ENCODE measurements around the gene ITGA11.

ITGA11 gene

DNA sequence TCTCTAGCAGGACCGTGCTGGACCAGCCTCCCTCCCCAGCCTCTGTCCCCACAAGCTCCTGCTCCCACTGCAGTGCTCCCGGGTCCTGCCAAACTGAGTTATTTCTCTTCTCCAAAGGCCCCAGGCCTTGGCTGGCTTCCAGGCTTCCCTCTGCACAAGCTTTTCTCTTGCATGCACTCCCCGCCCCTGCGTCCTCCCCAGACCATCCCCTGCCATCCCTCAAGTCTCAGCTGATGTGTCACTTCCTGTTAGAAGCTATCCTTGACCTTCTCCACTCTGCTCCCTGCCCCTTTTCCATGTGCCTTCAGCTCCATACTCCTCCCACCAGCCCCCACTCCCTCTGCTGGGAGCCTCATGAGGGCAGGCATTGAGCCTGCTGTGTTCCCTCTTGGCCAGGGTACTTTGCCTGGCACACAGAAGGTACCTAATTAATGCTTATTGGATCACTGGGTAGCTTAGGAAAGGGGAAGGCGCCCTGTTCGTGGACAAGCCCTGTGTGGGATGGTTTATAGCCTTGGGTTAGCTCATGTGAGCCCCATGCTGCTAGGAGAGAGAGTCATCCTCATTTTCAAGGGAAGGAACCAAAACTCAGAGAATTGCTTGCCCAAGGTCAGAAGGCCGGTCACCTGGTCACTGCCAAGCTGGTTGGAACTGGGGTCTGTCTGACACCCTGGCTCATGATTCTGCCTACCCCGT is 98.0 kb downstream of the ITGA11 start:
- DNase-seq, result no peak

DNA sequence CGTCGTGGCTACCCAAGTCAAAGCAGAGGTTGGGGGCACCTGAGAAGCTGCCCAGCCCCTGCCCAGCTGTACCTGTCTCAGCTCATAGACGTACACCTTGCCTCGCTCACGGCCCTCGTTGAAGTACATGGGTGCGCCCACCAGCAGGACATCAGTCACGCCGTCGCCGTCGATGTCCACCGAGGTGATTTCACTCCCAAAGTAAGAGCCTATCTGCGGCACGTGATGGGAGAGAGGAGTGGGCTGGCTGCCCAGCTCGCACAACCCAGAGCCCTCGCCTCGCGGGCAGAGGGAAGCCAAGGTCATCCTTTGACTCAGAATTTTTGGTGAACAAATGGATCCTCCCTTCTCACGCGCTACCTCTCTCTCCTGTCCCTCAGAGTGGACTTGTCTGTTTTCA is 99.7 kb downstream of the ITGA11 start:
- DNase-seq, result no peak

DNA sequence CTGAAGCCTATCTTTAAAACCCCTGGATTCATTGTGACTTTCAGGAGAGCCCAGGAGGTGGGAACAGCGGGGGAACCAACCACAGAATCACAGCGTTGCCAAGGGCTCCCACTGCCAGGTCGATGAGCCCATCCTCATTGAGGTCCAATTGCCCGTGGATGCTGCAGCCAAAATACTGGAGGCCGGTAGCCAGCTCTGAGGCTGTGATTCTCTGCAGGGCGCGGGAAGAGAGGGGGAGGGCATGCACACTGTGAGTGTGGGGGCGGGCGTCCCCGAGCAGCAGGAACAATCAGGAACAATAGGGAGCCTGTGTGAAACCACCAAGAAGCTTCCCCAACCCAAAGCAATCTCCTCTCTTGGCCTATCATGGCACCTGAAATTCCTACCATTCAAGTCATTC is 101.1 kb downstream of the ITGA11 start:
- DNase-seq, result peak in 36 of 58 donors; percentile 3 to 56 (median 30)

DNA sequence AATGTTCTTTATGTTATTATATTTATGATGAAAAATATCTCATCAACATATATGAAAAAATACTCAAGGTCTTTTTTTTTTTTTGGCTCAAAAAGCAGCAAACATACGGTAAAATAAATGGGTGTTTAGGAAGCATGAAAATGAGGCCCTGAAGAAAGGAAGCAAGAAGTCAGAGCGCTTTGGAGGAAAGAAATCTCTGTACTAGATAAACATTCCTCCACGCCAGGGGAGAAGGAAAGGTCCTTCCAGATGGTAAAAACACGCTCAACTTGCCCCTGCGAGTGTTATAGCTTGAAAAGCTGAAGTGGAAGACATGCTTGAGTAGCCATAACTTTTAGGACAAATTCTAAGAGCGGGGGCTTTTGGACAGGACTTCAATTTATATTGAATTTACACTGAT is 101.5 kb downstream of the ITGA11 start:
- DNase-seq, result no peak

DNA sequence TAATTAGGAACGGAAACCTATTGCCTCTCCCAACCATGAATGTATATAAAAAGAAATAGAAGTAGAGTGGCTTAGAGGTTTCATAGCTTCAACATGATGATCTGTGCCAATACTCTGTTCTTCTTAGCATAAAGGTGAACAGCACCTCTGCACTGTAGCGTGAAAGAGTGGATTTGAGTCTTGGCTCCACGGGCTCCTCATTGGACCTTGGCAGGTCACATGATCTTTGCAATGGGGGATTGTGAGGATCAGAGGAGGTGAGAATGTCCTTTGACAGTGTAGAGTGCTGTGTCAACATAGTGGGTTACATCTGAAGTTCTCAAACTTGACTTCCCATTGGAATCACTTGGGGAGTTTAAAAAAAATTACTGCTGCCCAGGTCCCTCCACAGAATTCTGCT is 103.0 kb downstream of the ITGA11 start:
- DNase-seq, result no peak

DNA sequence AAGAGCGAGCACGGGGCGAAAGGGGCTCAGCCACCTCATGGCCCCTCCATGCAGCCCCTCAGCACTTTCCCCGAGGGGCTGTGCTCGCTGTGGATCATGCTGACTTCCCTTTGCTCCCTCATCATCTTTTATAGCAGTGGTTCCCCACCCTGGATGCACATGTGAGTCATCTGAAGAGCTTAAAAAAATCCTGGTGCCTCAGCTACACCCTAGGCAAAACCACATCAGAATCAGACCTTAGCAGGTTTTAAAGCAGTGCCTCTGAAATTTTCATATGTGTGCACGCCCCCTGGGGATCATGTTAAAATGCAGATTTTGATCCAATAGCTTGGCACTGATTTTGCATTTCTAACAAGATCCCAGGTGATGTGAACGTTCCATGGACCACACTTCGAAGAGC is 103.5 kb downstream of the ITGA11 start:
- no peak for DNase-seq

DNA sequence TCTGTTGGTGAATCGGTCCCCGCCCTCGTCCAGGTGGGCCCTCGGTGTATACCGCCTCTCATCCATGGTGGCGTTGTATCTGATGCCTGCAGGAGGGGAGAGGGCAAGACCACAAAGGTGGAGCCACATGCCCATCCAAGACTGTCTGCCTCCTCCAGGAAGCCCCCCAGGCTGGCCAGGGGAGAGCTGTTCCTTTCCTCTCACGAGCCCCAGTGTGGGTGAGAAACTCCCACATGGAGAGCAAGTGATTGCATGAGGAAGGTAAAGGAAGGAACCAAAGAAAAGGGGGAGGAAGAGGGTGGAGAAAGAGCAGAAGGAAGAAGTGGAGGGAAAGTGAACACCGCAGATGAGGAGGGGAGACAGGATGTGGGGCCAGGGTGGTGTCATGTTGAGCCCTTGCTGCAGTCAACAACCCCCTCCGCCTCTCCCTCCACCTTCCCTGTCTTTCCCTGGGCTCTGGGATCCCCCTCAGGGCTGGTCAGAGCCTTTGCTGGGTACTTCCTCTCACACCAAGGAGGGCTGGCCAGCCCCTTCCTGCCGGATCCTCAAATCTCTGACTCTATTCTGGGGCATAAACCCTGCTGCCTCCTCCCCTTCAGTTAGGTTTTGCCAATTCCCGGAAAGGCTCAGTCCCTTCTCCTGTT is 105.1 kb downstream of the ITGA11 start:
- DNase-seq, result no peak

DNA sequence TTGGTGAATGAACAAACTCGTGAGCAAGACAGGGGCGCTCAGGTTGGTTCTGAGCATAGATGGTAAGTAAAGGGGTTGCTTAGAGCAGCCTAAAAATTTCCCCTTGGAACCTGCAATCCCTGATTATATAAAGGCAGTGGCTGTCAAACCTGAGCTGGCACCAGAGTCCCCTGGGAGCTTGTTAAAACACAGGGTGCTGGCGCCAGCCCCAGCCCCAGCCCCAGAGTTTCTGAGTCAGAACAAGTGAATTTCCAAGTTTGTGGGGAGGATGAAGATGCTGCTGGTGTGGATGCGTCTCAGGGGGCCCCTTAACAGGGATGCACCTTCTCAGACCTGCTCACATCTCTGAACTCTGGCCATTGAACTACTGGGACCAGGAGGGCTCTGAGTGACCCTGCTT is 106.2 kb downstream of the ITGA11 start:
- DNase-seq, result no peak

DNA sequence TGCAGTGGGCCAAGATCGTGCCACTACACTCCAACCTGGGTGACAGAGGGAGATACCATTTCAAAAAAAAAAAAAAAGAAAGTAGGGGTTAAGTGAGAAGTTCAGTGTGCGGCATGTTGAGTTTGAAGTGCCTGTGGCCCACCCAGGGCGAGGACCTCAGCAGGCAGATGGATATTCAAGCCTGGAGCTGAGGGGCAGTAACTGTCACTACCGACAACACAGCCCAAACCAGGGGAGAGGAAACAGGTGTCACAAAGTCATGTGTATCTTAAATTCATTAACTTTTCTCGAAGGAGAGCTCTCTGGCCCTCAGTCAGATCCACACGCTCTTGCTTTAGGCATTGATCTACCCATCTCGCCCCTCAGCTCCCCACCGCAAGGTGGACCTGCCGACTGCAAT is 109.2 kb downstream of the ITGA11 start:
- no peak for DNase-seq

DNA sequence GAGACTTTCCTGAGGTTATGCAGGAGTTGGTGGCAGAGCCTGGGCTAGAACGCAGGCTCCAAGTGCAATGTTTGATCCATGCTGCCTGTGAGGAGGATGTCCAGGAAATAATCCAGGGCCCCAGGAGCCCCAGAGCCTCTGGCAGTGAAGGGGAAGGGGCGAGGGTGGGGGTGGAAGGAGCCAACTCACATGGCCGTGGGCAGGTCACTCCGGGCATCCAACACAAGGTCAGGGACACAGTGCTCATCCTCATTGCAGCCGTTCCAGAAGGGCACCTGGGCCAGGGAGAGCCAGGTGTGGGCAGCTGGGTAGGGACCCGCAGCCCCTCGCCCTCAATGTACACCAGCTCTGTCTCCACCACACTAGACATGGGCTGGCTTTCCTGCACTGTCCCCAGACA is 110.7 kb downstream of the ITGA11 start:
- DNase-seq, result no peak

DNA sequence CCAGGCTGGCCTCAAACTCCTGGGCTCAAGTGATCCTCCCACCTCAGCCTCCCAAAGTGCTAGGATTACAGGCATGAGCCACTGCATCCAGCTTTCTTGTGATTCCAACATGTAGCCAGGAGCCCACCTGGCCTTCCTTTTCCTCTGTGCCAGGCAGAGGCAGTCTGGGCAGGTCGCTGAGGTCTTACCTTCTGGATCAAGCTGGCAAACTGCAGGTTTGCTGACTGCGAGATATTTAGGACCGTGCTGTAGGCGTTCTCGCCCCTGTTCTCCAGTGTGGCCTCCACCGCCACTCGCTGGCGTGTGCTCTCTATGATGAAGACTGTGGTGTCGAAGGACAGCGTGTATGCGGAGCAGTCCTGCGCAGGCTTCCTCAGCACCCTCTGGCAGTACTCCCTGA is 112.0 kb downstream of the ITGA11 start:
- no peak for DNase-seq

DNA sequence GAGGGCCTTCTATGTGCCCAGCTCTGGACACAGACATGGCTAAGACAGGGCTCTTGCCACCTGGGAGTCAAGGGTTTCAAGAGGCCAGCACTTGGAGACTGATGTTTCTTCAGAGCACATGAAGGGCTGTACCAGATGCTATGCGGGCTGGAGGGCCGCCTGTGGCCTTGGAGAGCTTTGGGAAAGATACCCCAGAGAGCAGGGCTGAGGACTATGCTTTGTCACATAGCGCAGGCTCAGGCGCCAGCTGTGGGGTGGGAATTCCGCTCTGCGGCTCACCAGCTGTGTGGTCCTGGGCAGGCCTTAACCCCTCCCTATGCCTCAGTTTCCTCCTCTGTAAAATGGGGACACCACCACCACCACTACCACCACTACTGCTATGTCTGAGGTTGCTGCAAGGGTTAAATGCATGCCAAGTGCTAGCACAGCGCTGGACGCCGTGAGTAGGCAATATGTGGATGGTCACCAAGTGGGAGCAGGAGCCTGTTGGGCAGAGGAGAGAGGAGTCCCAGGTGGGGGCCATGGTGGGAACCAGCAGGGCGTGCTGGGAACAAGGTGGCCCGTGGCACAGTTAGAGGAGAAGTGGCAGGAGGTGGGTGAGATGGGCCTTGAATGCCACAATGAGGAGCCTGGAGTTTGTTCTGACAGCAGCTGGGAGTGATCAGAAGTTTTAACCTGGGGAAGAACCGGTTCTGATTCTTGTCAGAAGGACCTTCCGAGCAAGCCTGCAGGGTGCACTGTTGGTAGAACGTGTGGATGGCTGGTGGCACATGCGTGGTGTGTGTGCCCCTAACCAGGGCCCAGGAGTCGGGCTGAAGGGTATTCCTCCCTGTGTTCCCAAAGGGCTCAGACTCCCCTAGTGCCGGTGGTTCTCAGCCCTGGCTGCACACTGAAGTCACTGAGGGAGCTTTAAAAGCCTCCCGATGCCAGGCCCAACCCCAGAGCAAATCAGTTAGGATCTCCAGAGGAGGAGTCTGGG is 112.7 kb downstream of the ITGA11 start:
- DNase-seq, result no peak

DNA sequence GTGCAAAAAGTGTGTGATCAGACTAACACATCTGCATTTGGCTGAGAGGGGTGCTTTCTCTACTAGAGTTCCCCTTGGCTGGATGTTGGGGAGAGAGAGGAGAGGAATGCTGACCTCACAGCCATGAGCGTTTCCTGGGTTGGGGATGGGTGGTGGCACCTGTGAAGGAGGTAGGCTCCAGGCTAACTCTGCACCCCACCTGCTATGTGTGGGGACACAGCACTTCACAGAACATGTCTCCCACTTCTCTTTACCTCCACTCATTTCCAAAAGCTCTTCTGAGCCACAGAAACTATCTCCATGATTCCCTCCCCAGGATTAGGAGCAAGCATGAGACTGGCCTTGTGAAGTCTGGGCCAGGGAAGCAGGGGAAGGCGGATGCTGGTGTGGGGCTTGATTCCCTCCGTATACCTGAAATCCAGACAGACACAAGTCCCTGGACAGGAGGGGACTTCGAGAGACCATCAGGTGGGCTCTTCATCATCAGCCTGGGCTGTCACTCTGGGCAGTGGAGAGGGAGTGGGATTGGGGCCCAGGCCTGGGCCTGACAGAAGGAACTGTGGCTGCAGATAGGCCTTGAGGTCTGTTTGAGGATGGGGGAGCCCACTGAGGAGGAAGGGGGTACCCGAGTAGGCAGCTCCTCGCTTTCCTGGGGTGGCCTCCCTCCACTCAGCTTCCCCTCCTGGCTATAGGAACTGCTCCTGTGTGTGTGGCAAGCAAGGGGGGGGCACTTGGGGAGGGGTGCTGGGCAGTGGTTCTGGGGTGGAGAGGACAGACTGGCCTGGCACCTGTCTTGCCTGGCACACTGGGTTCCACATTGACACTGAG is 113.7 kb downstream of the ITGA11 start:
- no peak for DNase-seq

DNA sequence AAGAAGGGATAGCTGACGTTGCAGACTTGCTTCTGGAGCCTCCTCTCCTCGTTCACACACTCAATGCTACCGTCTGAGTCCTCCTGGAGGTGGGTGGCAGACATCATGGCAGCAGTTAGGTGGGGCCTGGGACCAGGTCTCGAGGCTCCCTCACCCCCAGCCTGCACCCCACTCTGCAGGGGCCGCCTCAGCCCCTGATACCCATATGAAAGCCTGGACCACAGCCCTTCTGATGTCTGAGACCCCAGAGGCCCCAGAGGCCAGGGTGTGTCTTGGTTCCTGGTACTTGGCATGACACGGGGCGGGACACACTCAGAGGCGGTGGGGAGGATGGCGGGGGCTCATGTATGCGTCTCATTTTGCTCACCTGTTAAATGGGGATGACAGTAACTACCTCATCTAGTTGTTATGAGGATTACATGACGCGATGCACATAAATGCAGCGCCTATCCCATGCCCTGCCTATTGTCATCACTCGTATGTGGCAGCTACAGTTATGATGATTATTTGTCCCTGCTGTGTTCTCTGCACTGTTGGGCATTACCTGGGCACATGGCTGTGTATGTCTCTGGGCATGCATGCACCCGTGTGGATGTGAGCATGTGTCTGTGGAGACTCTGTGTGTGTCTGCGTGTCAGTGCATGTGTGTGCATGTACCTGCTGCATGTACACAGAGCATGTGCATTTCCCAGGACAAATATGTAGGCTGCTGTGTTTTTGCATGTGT is 114.5 kb downstream of the ITGA11 start:
- DNase-seq, result no peak

DNA sequence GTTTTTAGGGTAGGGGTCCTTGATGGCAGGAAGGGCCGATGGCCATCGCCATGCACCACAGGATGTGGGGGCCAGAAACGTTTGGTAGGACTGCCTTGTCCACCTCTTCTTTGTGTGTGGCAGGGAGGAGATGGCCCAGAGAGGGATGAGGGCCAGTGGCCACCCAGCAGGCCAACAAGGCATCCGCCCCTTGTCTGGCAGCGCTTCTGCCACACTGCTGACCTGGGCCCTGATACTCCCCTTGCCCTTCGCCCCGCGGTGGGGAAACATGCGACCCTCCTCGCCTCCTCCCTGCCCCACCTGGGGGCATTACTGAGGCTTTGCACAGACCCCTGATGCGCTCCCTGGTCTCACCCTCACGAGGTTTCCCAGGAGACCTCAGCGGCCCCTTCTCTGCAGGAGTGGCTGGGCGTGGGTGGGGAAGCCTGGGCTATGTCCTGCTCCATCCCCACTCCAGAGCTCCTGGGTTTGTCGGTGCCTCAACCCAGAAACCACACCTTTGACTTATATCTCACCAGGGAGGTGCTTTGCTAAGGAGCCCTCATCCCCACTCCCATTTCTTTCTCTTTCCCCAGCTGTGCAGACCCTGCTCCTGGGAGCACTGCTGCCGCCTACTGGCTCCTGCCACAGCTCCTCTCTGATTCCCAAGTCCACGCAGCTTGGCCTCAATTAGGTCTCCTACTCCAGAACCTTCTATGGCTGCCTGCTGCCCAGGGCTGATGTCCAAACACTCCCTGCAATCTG is 115.7 kb downstream of the ITGA11 start:
- DNase-seq, result no peak

DNA sequence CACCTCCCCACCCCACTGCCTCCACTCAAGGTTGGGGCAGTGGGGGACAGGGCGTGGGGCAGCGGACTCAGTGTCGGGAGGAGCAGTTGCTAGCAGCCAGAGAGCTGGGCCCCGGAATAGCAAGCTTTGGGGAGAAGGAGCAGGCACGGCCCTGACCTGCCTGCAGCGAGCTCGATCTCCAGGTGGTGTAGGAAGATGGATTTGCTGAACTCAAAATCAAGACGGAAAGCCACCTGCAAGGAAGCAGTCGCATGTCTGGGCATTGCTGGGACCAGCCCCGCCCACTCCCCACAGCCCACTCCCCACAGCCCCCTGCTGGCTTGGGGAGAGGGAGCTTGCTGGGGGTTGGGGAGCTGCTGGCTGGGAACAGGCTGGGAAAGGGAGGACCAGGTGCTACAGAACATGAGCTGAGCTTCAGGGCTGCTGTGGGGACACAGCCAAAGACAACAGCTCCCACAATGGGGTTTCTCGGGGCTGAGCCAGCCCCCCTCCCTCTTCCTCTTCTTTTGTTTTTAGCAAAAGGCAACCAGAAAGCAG is 116.4 kb downstream of the ITGA11 start:
- DNase-seq, result no peak

DNA sequence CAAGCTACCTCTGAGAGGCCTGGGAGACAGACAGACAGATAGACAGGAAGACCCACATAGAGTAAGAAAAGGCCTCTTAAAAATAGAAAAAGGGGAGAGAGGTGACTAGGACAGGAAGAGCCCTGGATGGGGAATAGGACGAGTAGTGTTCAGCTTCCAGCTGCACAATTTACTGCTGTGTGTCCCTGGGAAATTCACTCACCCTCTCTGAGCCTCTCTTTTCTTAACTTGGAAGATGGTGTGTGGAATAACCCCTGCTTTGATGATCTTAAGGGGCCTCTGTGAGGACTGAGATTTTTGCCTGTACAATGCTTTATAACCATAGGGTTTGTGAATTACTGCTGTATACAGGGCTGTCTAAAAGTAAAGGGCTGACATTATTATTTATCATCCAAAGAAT is 116.9 kb downstream of the ITGA11 start:
- no peak for DNase-seq

DNA sequence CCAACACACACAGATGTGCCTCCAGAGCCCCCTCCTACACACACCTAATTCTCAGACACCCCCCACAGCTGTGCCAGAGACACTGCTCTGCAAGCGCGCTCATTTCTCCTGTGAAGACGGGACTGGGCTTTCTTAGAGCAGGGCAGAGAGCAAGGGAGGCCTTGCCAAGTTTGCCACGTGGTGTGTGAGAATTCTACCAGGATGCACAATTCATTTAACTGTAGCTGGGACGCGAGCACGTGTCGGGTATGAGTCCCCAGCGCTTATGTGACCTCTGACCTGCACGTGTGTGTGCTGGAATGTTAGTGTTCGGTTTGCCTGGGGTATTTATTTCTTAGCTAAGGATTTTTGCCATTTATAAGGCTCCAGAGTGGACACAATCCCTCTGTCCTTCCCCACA is 117.4 kb downstream of the ITGA11 start:
- no peak for DNase-seq

All from anterior cingulate cortex (tissue), 58 donors.